Astrocyte of the cerebellum (primary cell): ENCODE data around the gene SLIT3.

Experiments used
- DNase-seq: peaks from one replicate; pipeline ENCODE4 v3.0.0-alpha.2; 2011; ENCODE audit warnings: low read depth
- H3K4me3 ChIP-seq: 2 replicates; pipeline ENCODE4 v1.5.1; 2011; ENCODE audit warnings: mild to moderate bottlenecking, low read depth, low read length, moderate library complexity
- CTCF ChIP-seq: IDR thresholded peaks from 2 replicates; pipeline ENCODE4 v1.5.1; 2012; ENCODE audit warnings: low read length, low read depth, moderate library complexity, mild to moderate bottlenecking; ENCODE audit errors: missing control alignments
- in situ Hi-C: cut with HindIII; loops from 2 replicates; pipeline ENCODE4 v1.10.0; 2017; ENCODE audit warnings: low sequenced_read_pairs

Gene SLIT3

GRCh38 chr5:168836603-168837231 lies 464.2 kb downstream of the SLIT3 start:
- no peak for DNase-seq
- in situ Hi-C loops: no loop called here
- H3K4me3 ChIP-seq: no peak overlapping the region
- TF ChIP-seq CTCF: no peak

- no peak overlapping the region for H3K4me3 ChIP-seq
- in situ Hi-C loops: no loop called here
- no peak for TF ChIP-seq CTCF
Measured at GRCh38 chr5:168833936-168834335, 467.0 kb downstream of the SLIT3 start.

GRCh38 chr5:168833383-168833782 lies 467.6 kb downstream of the SLIT3 start:
- DNase-seq: no peak
- no peak for TF ChIP-seq CTCF
- no peak overlapping the region for H3K4me3 ChIP-seq
- in situ Hi-C loops: no loop called here

More at GRCh38 chr5:168833936-168834335, 467.0 kb downstream of the SLIT3 start:
- DNase-seq: no peak

- no peak overlapping the region for H3K4me3 ChIP-seq
- TF ChIP-seq CTCF: no peak
- no peak for DNase-seq
- in situ Hi-C loops: no loop called here
Measured at GRCh38 chr5:168832308-168832707, 468.6 kb downstream of the SLIT3 start.

GRCh38 chr5:168831383-168831782 lies 469.6 kb downstream of the SLIT3 start:
- DNase-seq: no peak
- in situ Hi-C loops: no loop called here
- H3K4me3 ChIP-seq: no peak overlapping the region
- TF ChIP-seq CTCF: no peak

- in situ Hi-C loops: no loop called here
- no peak overlapping the region for H3K4me3 ChIP-seq
- no peak for TF ChIP-seq CTCF
- no peak for DNase-seq
Measured at GRCh38 chr5:168830833-168831232, 470.1 kb downstream of the SLIT3 start.
